ENCODE data around the gene RPL29.
A peak's percentile ranks its signal among the peaks of the same experiment; 100 is the strongest.

The RPL29 gene

GRCh38 chr3:52029053-52029452, 33.4 kb upstream of the RPL29 start:
- no peak for FAIRE-seq
- no peak for TF ChIP-seq TAF1 (IDR thresholded peaks at IDR 0.05; ENCODE audit: low read depth, low read length)
- no peak for TF ChIP-seq POLR2A (IDR thresholded peaks at IDR 0.05; ENCODE audit: low read depth, low read length)
- no peak for TF ChIP-seq POU2F2 (IDR thresholded peaks at IDR 0.05; ENCODE audit: low read depth, low read length)
- no peak for TF ChIP-seq PAX5 (IDR thresholded peaks at IDR 0.05; ENCODE audit: insufficient read depth, low read length, severe bottlenecking)
- no peak for TF ChIP-seq SPI1 (IDR thresholded peaks at IDR 0.05; ENCODE audit: low read depth, low read length)

GRCh38 chr3:52028572-52028971, 32.9 kb upstream of the RPL29 start:
- TF ChIP-seq POLR2AphosphoS5 (IDR thresholded peaks at IDR 0.05; ENCODE audit: low read depth, low read length): no peak
- no peak for TF ChIP-seq POLR2A (IDR thresholded peaks at IDR 0.05; ENCODE audit: low read depth, low read length)
- TF ChIP-seq PAX5 (IDR thresholded peaks at IDR 0.05; ENCODE audit: insufficient read depth, low read length, severe bottlenecking): no peak
- TF ChIP-seq TAF1 (IDR thresholded peaks at IDR 0.05; ENCODE audit: low read depth, low read length): no peak
- TF ChIP-seq POU2F2 (IDR thresholded peaks at IDR 0.05; ENCODE audit: low read depth, low read length): no peak
- TF ChIP-seq SPI1 (IDR thresholded peaks at IDR 0.05; ENCODE audit: low read depth, low read length): no peak
- no peak for FAIRE-seq

More at GRCh38 chr3:52029053-52029452, 33.4 kb upstream of the RPL29 start:
- no peak for DNase-seq (ENCODE audit: insufficient read length, low spot score)

GRCh38 chr3:52026041-52026440, 30.3 kb upstream of the RPL29 start:
- no peak for DNase-seq (ENCODE audit: insufficient read length, low spot score)
- no peak for FAIRE-seq
- TF ChIP-seq PAX5 (IDR thresholded peaks at IDR 0.05; ENCODE audit: insufficient read depth, low read length, severe bottlenecking) (no peak), SPI1 (IDR thresholded peaks at IDR 0.05; ENCODE audit: low read depth, low read length) (no peak), POLR2AphosphoS5 (IDR thresholded peaks at IDR 0.05; ENCODE audit: low read depth, low read length) (no peak), POU2F2 (IDR thresholded peaks at IDR 0.05; ENCODE audit: low read depth, low read length) (no peak)

More at GRCh38 chr3:52028572-52028971, 32.9 kb upstream of the RPL29 start:
- DNase-seq (ENCODE audit: insufficient read length, low spot score): no peak

- no peak for DNase-seq (ENCODE audit: insufficient read length, low spot score)
- FAIRE-seq: peak; percentile 16
- TF ChIP-seq POLR2AphosphoS5 (IDR thresholded peaks at IDR 0.05; ENCODE audit: low read depth, low read length) (no peak), SPI1 (IDR thresholded peaks at IDR 0.05; ENCODE audit: low read depth, low read length) (no peak), TAF1 (IDR thresholded peaks at IDR 0.05; ENCODE audit: low read depth, low read length) (no peak), PAX5 (IDR thresholded peaks at IDR 0.05; ENCODE audit: insufficient read depth, low read length, severe bottlenecking) (no peak), POLR2A (IDR thresholded peaks at IDR 0.05; ENCODE audit: low read depth, low read length) (no peak), POU2F2 (IDR thresholded peaks at IDR 0.05; ENCODE audit: low read depth, low read length) (no peak)
Measured at GRCh38 chr3:52025453-52025852, 29.8 kb upstream of the RPL29 start.

- no peak for TF ChIP-seq POLR2A (IDR thresholded peaks at IDR 0.05; ENCODE audit: low read depth, low read length)
- TF ChIP-seq SPI1 (IDR thresholded peaks at IDR 0.05; ENCODE audit: low read depth, low read length): no peak
- no peak for TF ChIP-seq PAX5 (IDR thresholded peaks at IDR 0.05; ENCODE audit: insufficient read depth, low read length, severe bottlenecking)
- TF ChIP-seq POU2F2 (IDR thresholded peaks at IDR 0.05; ENCODE audit: low read depth, low read length): no peak
- FAIRE-seq (peak; percentile 72), DNase-seq (ENCODE audit: insufficient read length, low spot score) (no peak)
Measured at GRCh38 chr3:52024765-52025452, 29.2 kb upstream of the RPL29 start.

- DNase-seq (ENCODE audit: insufficient read length, low spot score) (peak; percentile 59), FAIRE-seq (no peak)
- TF ChIP-seq POU2F2 (IDR thresholded peaks at IDR 0.05; ENCODE audit: low read depth, low read length): no peak
- TF ChIP-seq POLR2AphosphoS5 (IDR thresholded peaks at IDR 0.05; ENCODE audit: low read depth, low read length): no peak
- no peak for TF ChIP-seq POLR2A (IDR thresholded peaks at IDR 0.05; ENCODE audit: low read depth, low read length)
- no peak for TF ChIP-seq TAF1 (IDR thresholded peaks at IDR 0.05; ENCODE audit: low read depth, low read length)
- no peak for TF ChIP-seq SPI1 (IDR thresholded peaks at IDR 0.05; ENCODE audit: low read depth, low read length)
- no peak for TF ChIP-seq PAX5 (IDR thresholded peaks at IDR 0.05; ENCODE audit: insufficient read depth, low read length, severe bottlenecking)
Measured at GRCh38 chr3:52023860-52024764, 28.4 kb upstream of the RPL29 start.

DNA sequence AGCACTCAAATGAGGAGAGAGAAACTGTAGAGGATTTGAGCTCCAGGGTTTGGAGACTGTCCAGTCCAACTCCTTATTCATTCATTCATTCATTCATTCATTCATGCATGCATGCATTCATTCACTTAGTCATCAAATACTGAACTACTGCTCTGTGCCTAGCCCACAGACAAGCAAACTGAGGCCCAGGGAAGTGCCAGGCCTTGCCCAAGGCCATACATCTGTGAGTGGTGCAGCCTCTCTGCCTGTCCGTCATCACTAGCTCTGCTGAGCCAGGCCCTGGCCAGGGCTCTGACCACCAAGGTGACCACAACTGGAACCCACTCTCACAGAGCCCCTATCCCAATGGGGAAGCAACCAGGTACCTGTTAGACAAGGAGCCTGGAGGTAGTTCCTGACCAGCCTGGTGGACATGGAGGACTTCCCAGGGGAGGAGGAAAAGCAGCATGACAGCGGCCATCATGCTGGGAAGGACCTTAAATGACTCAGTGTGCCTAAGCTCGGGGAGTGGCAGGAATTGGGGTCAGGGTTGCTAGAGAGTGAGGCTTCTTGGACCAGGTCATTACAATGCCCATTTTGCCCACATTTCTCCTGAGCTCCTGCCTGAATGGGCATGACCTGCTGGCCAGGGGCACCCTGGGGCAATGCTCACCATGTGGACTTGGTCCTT, 27.5 kb upstream of the RPL29 start:
- TF ChIP-seq POLR2A (IDR thresholded peaks at IDR 0.05; ENCODE audit: low read depth, low read length) (no peak), TAF1 (IDR thresholded peaks at IDR 0.05; ENCODE audit: low read depth, low read length) (no peak), POU2F2 (IDR thresholded peaks at IDR 0.05; ENCODE audit: low read depth, low read length) (no peak), PAX5 (IDR thresholded peaks at IDR 0.05; ENCODE audit: insufficient read depth, low read length, severe bottlenecking) (no peak), SPI1 (IDR thresholded peaks at IDR 0.05; ENCODE audit: low read depth, low read length) (no peak), POLR2AphosphoS5 (IDR thresholded peaks at IDR 0.05; ENCODE audit: low read depth, low read length) (no peak)
- peak; percentile 65 for FAIRE-seq
- DNase-seq (ENCODE audit: insufficient read length, low spot score): no peak

- TF ChIP-seq POLR2AphosphoS5 (IDR thresholded peaks at IDR 0.05; ENCODE audit: low read depth, low read length): no peak
- TF ChIP-seq POU2F2 (IDR thresholded peaks at IDR 0.05; ENCODE audit: low read depth, low read length): no peak
- TF ChIP-seq POLR2A (IDR thresholded peaks at IDR 0.05; ENCODE audit: low read depth, low read length): no peak
- no peak for TF ChIP-seq SPI1 (IDR thresholded peaks at IDR 0.05; ENCODE audit: low read depth, low read length)
- TF ChIP-seq TAF1 (IDR thresholded peaks at IDR 0.05; ENCODE audit: low read depth, low read length): no peak
- TF ChIP-seq PAX5 (IDR thresholded peaks at IDR 0.05; ENCODE audit: insufficient read depth, low read length, severe bottlenecking): no peak
- FAIRE-seq: no peak
- DNase-seq (ENCODE audit: insufficient read length, low spot score): no peak
Measured at GRCh38 chr3:52022323-52023100, 26.8 kb upstream of the RPL29 start.
